ENCODE results near the gene MZT2A. TPM values are rescaled to one million over a fixed set of nuclear protein-coding genes. Genes with fewer than 3 reads are reported as not detected.
"Not testable (repeated sequence)": the region's sequence is repeated elsewhere in the genome, so short reads cannot be mapped to it uniquely, and the experiment has no call there.

The MZT2A gene
- total RNA-seq, result 100 to 1,000 TPM; 158 to 162 TPM

GRCh38 chr2:131492015-131492417, at the start of gene MZT2A:
Gene MZT2A (minus strand): TSS chr2:131492397. CDS start chr2:131492376, 21 bp downstream.
- H3K27me3 Mint-ChIP-seq; intact Hi-C loops (cut with micrococcal nuclease); ATAC-seq; H3K9me3 Mint-ChIP-seq; DNase-seq: not testable (repeated sequence)
- POLR2A ChIA-PET, result interaction anchor here (0.9 to 1.7 kb wide), 5 partner anchors 11 to 412 kb away, joined by 3 to 5 read pairs (median 4); no protein-coding TSS in a partner anchor
- peak within 1 kb of the TSS; percentile 98 for H3K27ac Mint-ChIP-seq
- peaks cover 44% of the 10 kb centered on the region for H3K36me3 Mint-ChIP-seq (ENCODE audit: low read depth)
- H3K4me3 Mint-ChIP-seq, result peak within 1 kb of the TSS; percentile 98
- CTCF ChIA-PET, result interaction anchor here (1.2 to 1.9 kb wide), 6 partner anchors 11 to 339 kb away, joined by 3 to 7 read pairs (median 4); no protein-coding TSS in a partner anchor
- H3K4me1 Mint-ChIP-seq (ENCODE audit: low read depth), result peaks cover 36% of the 10 kb centered on the region

DNA sequence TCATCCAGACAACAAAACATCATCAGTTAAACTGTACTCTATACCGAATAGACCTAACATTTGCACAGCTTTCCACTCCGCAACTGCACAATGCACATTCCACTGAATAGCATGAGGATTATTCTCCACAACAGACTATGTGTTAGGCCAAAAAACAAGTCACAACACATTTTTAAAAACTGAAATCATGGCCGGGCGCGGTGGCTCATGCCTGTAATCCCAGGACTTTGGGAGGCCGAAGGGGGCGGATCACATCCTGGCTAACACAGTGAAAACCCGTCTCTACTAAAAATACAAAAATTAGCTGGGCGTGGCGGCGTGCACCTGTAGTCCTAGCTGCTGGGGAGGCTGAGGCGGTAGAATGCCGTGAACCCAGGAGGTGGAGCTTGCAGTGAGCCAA, 46.7 kb upstream of the MZT2A start:
- H3K4me3 Mint-ChIP-seq; H3K9me3 Mint-ChIP-seq; intact Hi-C loops (cut with micrococcal nuclease); H3K36me3 Mint-ChIP-seq (ENCODE audit: low read depth); H3K27ac Mint-ChIP-seq; POLR2A ChIA-PET; DNase-seq; ATAC-seq; H3K27me3 Mint-ChIP-seq; CTCF ChIA-PET; H3K4me1 Mint-ChIP-seq (ENCODE audit: low read depth): not testable (repeated sequence)

- H3K27me3 Mint-ChIP-seq; H3K4me3 Mint-ChIP-seq; DNase-seq; H3K9me3 Mint-ChIP-seq; H3K36me3 Mint-ChIP-seq (ENCODE audit: low read depth); H3K27ac Mint-ChIP-seq; CTCF ChIA-PET; intact Hi-C loops (cut with micrococcal nuclease); POLR2A ChIA-PET; ATAC-seq; H3K4me1 Mint-ChIP-seq (ENCODE audit: low read depth): not testable (repeated sequence)
Measured at GRCh38 chr2:131536841-131537240, 44.6 kb upstream of the MZT2A start.

DNA sequence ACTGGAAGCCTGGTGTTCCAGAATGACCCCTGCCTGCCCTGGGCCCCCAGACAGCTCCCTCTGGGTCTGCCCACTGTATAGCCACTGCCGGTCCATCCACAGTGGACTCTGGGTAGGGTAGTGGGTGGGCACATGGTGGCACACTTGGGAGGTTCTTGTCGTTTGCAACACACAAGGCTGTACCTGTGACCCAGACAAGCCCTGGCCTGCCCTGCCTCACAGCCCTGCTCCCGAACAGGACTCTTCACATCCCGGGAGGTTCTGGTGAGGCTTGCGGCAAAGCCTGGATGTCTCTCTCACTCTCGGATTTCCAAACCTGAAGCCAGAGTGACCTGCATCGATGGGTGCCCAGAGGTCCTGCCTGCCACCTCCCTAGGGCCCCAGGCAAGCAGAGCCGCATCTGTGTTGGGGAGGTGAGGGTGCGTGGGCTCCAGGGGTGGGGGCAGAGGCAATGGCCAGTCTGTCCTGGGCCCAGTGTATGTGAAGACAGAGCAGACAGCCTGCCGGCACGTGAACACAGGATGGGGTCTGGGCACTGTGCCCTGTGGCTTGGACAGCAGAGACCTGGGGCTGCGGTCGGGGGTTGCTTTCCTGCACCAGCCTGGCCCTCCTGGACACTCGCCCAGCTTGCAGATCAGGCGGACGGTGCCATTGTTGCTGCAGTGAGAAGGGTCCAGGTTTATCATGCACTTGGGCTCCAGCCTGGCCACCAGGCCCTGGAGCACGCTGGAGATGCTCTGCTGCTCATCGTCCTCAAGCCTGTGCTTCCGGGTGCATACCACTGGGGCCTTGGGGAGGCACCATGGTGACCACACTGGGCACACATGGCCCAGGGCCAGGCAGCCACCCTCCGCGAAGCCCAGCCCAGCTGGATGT, 44.0 kb upstream of the MZT2A start:
- CTCF ChIA-PET; H3K36me3 Mint-ChIP-seq (ENCODE audit: low read depth); H3K4me3 Mint-ChIP-seq; H3K27ac Mint-ChIP-seq; ATAC-seq; POLR2A ChIA-PET; H3K27me3 Mint-ChIP-seq; H3K4me1 Mint-ChIP-seq (ENCODE audit: low read depth); DNase-seq; intact Hi-C loops (cut with micrococcal nuclease); H3K9me3 Mint-ChIP-seq: not testable (repeated sequence)

- H3K27ac Mint-ChIP-seq, result no peak overlapping the region
- no peak overlapping the region for H3K4me3 Mint-ChIP-seq
- no peaks in the 10 kb centered on the region for H3K4me1 Mint-ChIP-seq (ENCODE audit: low read depth)
- no peak for TF ChIP-seq CTCF (IDR thresholded peaks at IDR 0.05)
- ATAC-seq (no peak), DNase-seq (no peak)
- intact Hi-C loops (cut with micrococcal nuclease), result no loop called here
- H3K36me3 Mint-ChIP-seq (ENCODE audit: low read depth), result no peaks in the 10 kb centered on the region
- no peaks in the 10 kb centered on the region for H3K9me3 Mint-ChIP-seq
- no peaks in the 10 kb centered on the region for H3K27me3 Mint-ChIP-seq
- ChIA-PET CTCF (no interaction called here), POLR2A (no interaction called here)
Measured at GRCh38 chr2:131535526-131535925, 43.3 kb upstream of the MZT2A start.

- H3K9me3 Mint-ChIP-seq; H3K36me3 Mint-ChIP-seq (ENCODE audit: low read depth); intact Hi-C loops (cut with micrococcal nuclease); H3K4me1 Mint-ChIP-seq (ENCODE audit: low read depth); DNase-seq; ATAC-seq; POLR2A ChIA-PET; CTCF ChIA-PET; H3K4me3 Mint-ChIP-seq; H3K27me3 Mint-ChIP-seq; H3K27ac Mint-ChIP-seq: not testable (repeated sequence)
Measured at GRCh38 chr2:131534965-131535364, 42.8 kb upstream of the MZT2A start.

DNA sequence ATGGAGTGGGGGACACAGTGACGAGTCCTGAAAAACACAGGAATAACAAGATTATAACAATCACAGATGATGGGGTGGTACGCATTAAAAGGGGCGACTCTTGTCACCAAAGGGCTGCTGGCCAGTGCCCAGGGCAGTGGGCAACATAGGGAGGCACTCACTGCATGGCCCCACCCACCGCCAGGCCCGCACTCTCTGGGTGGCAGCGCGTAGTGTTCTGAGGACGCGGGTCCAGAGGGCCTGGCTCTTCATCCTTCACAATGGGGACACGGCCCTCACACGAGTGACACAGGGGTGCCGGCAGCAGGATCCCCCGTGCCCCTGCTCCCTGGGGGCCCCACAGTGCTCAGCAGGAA, 42.1 kb upstream of the MZT2A start:
- CTCF ChIA-PET; DNase-seq; POLR2A ChIA-PET; H3K36me3 Mint-ChIP-seq (ENCODE audit: low read depth); H3K27me3 Mint-ChIP-seq; H3K4me1 Mint-ChIP-seq (ENCODE audit: low read depth); H3K4me3 Mint-ChIP-seq; H3K27ac Mint-ChIP-seq; H3K9me3 Mint-ChIP-seq; ATAC-seq; intact Hi-C loops (cut with micrococcal nuclease): not testable (repeated sequence)

DNA sequence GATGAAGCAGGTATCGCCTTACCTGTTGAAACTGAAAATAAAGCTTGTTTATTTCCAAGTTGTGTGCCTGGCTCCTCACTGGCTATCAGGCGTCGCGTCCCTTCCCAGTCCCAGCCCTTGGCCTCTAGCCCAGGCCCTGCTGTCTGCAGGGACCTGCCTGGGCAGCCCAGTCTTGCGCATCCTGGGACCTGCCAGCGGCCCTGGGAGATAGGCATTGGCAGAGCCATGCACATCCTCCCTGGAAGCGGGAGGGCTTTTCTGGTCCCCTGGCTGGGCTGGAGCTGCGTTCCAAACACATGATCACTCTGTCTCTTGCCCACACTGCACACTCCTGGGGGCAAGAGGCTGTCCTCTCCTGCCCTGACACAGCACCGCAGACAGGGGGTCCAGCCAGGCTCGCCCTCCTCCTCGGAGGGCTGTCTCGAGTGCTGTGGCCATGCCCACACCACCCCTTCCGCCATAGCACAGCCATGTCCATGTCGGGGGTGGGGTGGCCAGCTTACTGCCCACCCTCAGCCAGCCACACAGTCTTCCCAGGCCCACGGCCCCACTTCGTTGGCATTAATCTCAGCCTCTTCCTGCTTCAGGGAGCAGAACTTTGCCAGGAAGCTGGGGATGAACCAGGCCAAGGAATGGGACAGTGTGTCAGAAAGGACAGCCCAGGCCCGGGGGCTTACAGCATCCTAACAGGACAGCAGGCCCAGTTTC, 41.6 kb upstream of the MZT2A start:
- intact Hi-C loops (cut with micrococcal nuclease); H3K9me3 Mint-ChIP-seq; POLR2A ChIA-PET; H3K4me1 Mint-ChIP-seq (ENCODE audit: low read depth); H3K27me3 Mint-ChIP-seq; ATAC-seq; DNase-seq; CTCF ChIA-PET; H3K36me3 Mint-ChIP-seq (ENCODE audit: low read depth); H3K4me3 Mint-ChIP-seq; H3K27ac Mint-ChIP-seq: not testable (repeated sequence)

- intact Hi-C loops (cut with micrococcal nuclease); CTCF ChIA-PET; POLR2A ChIA-PET; H3K9me3 Mint-ChIP-seq; H3K4me3 Mint-ChIP-seq; ATAC-seq; H3K36me3 Mint-ChIP-seq (ENCODE audit: low read depth); H3K27ac Mint-ChIP-seq; DNase-seq; H3K27me3 Mint-ChIP-seq: not testable (repeated sequence)
- H3K4me1 Mint-ChIP-seq (ENCODE audit: low read depth), result peaks cover 11% of the 10 kb centered on the region
Measured at GRCh38 chr2:131532723-131533608, 40.8 kb upstream of the MZT2A start.

- H3K4me3 Mint-ChIP-seq; H3K36me3 Mint-ChIP-seq (ENCODE audit: low read depth); intact Hi-C loops (cut with micrococcal nuclease); H3K27ac Mint-ChIP-seq; H3K9me3 Mint-ChIP-seq; DNase-seq; ATAC-seq; H3K27me3 Mint-ChIP-seq; CTCF ChIA-PET; POLR2A ChIA-PET: not testable (repeated sequence)
- H3K4me1 Mint-ChIP-seq (ENCODE audit: low read depth), result peaks cover 14% of the 10 kb centered on the region
Measured at GRCh38 chr2:131531547-131532185, 39.5 kb upstream of the MZT2A start.

Data from activated CD8-positive, alpha-beta T cell treated with anti-CD3 and anti-CD28 coated beads for 36 hours (primary cell).